Left lung (tissue), 10 donors: Measurements from ENCODE around the gene REC8. TPM values are rescaled to one million over a fixed set of nuclear protein-coding genes. Genes with fewer than 3 reads are reported as not detected.
A peak's percentile ranks its signal among the peaks of the same experiment; 100 is the strongest.

Experiments
- ATAC-seq: fragments of 200-7000 bp; cut with Tn5 transposase; one replicate; pipeline ENCODE4 v1.9.1; 2020; ENCODE audit warnings: moderate library complexity
- DNase-seq, 4 donors: peaks; one replicate each; pipeline ENCODE4 v3.0.0-alpha.2; 2013 to 2020
- H3K27ac ChIP-seq, 2 donors: fragments of 200-600 bp; sonication (generic) in 1 of 2; one replicate each; pipeline versions ENCODE4 v1.5.0 to v1.8.0; 2020 to 2021
- H3K27me3 ChIP-seq, 2 donors: fragments of 200-600 bp; sonication (generic) in 1 of 2; one replicate each; pipeline versions ENCODE4 v1.5.0 to v1.8.0; 2020 to 2021
- H3K36me3 ChIP-seq, 2 donors: fragments of 200-600 bp; sonication (generic) in 1 of 2; one replicate each; pipeline versions ENCODE4 v1.5.0 to v1.8.0; 2020 to 2021
- H3K4me1 ChIP-seq, 2 donors: fragments of 200-600 bp; one replicate each; pipeline ENCODE4 v1.8.0; 2021
- H3K4me3 ChIP-seq, 2 donors: fragments of 200-600 bp; sonication (generic) in 1 of 2; one replicate each; pipeline versions ENCODE4 v1.5.0 to v1.8.0; 2020 to 2021; ENCODE audit warnings: mild to moderate bottlenecking in 1 of 2
- H3K9me3 ChIP-seq, 2 donors: fragments of 200-600 bp; sonication (generic) in 1 of 2; one replicate each; pipeline versions ENCODE4 v1.5.0 to v1.8.0; 2020 to 2021
- intact Hi-C, 2 donors: fragments of 100-400 bp; cut with DNase I; formaldehyde crosslinking; loops; one replicate each; pipeline versions ENCODE4 v1.11.2 to v1.14.2; 2022
- polyA plus RNA-seq, 6 donors: library from polyadenylated mRNA; unstranded; fragments of 120-200 nt; gene quantifications; one replicate each; pipeline ENCODE4 v1.2.1, GENCODE V29; 2013; ENCODE audit not compliant: insufficient read length in 6 of 6
- total RNA-seq, 2 donors: library from RNA; stranded (reverse); fragmentation: NEBNext Ultra II Directional; extraction: Animal tissue kit (Norgen Biotek cat#: 25700); gene quantifications; one replicate each; pipeline ENCODE4 v1.2.1, GENCODE V29; 2021
- TF ChIP-seq, protein P1 (sequence below), 2 donors: fragments of 200-600 bp; sonication (generic) in 1 of 2; IDR thresholded peaks; one replicate each; pipeline versions ENCODE4 v1.5.0 to v1.8.0; 2021; ENCODE audit warnings: antibody characterized with exemption in 2 of 2
- donor health status: DM: no; HTN: yes; CAD: no.
- donor health status: DM: no; HTN: no; CAD: no.

REC8 gene
- total and polyA plus RNA-seq, 8 donors, result 27.0 to 66.0 (median 42.0) TPM

DNA sequence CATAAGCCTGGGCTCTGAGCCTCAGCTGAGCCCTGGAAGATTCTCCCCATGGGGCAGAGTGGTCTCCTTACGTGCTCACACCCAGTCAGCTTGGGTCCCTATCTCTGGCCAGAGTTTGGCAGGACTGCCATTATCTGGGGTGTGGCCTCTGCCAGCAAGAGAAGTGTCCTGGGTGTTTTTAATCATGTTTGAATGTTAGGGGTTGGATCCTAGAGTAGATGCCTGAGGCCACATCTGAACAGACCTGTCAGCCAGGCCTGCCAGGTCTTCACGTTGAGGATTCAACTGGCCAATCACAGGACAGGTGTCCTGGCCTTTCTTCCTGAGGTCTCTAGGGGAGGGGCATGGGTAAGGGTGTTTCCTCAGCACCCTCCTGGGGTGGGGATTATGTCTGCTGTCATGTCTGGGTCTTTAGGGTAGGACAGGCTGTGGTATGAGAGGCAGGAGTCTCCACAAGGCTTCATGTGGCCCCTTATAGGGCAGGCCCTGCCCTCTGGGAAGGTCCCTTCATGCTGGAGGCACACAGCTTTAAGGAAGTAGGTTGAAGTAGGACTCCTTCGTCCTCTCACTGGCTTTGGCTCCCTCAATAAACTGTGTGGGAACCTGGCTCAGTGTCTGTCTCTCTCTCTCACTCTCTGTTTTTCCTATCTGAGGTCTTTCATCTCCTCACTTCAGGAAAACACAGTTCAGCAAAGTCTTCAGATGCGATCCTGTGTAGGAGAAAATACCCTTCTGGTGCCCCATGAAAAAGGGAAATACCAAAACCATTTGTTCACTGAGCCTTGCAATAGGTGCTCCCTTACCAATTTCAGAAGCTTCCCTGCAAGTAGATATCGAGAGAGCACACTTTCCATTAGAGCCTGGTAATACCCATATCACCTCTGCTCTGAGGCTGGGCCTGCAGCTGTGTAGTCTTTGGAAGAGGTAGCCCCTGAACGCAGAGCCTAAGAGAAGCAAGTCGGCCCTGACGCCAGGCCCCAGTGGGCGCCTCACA, 48.2 kb upstream of the REC8 start:
- no peak overlapping the region for H3K4me3 ChIP-seq
- peaks cover 0 to 58% of the 10 kb centered on the region in 2 donors for H3K36me3 ChIP-seq
- no peaks in the 10 kb centered on the region for H3K9me3 ChIP-seq
- DNase-seq (peak in 1 of 4 donors; percentile 39), ATAC-seq (no peak)
- intact Hi-C loops, result no loop called here
- peak overlapping the region in 1 of 2 donors; percentile 13 for H3K27ac ChIP-seq
- TF ChIP-seq, protein P1, sequence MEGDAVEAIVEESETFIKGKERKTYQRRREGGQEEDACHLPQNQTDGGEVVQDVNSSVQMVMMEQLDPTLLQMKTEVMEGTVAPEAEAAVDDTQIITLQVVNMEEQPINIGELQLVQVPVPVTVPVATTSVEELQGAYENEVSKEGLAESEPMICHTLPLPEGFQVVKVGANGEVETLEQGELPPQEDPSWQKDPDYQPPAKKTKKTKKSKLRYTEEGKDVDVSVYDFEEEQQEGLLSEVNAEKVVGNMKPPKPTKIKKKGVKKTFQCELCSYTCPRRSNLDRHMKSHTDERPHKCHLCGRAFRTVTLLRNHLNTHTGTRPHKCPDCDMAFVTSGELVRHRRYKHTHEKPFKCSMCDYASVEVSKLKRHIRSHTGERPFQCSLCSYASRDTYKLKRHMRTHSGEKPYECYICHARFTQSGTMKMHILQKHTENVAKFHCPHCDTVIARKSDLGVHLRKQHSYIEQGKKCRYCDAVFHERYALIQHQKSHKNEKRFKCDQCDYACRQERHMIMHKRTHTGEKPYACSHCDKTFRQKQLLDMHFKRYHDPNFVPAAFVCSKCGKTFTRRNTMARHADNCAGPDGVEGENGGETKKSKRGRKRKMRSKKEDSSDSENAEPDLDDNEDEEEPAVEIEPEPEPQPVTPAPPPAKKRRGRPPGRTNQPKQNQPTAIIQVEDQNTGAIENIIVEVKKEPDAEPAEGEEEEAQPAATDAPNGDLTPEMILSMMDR (IDR thresholded peaks at IDR 0.05), result no peak
- no peaks in the 10 kb centered on the region for H3K4me1 ChIP-seq
- H3K27me3 ChIP-seq, result no peaks in the 10 kb centered on the region

DNA sequence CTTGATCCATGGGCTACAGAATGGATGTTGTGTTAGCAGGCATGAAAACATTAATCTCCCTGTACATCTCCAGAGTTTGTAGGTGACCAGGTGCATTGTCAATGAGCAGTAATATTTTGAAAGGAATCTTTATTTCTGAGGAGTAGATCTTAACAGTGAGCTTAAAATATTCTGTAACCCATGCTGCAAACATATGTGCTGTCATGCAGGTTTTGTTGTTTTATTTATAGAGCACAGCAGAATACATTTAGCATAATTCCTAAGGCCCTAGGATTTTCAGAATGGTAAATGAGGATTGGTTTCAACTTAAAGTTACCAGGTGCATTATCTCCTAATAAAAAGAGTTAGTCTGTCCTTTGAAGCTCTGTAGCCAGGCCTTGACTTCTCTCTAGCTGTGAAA, 44.9 kb upstream of the REC8 start:
- Histone ChIP-seq H3K9me3 (no peaks in the 10 kb centered on the region), H3K27ac (peak overlapping the region in 1 of 2 donors; percentile 18), H3K4me1 (no peaks in the 10 kb centered on the region), H3K36me3 (peaks cover 0 to 26% of the 10 kb centered on the region in 2 donors), H3K4me3 (no peak overlapping the region), H3K27me3 (no peaks in the 10 kb centered on the region)
- ATAC-seq (no peak), DNase-seq (no peak)
- intact Hi-C loops, result no loop called here
- TF ChIP-seq, protein P1 (IDR thresholded peaks at IDR 0.05), result no peak

DNA sequence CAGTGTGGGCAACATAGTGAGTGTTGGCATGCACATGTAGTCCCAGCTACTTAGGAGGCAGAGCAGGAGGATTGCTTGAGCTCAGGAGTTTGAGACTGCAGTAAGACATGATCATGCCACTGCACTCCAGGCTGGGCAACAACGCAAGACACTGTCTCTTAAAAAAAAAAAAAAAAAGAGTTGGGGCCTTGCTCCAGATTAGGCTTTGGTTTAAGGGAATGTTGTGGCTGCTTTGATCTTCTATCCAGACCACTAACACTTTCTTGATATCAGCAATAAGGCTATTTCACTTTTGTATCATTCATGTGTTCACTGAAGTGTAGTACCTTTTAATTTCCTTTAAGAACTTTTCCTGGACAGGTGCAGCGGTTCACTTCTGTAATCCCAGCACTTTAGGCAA, 44.2 kb upstream of the REC8 start:
- H3K9me3 ChIP-seq, result no peaks in the 10 kb centered on the region
- peaks cover 0 to 18% of the 10 kb centered on the region in 2 donors for H3K36me3 ChIP-seq
- no peak overlapping the region for H3K4me3 ChIP-seq
- ATAC-seq, result no peak
- no peak for DNase-seq
- H3K27me3 ChIP-seq, result no peaks in the 10 kb centered on the region
- no peak overlapping the region for H3K27ac ChIP-seq
- intact Hi-C loops, result no loop called here
- no peaks in the 10 kb centered on the region for H3K4me1 ChIP-seq
- TF ChIP-seq, protein P1 (IDR thresholded peaks at IDR 0.05), result no peak

DNA sequence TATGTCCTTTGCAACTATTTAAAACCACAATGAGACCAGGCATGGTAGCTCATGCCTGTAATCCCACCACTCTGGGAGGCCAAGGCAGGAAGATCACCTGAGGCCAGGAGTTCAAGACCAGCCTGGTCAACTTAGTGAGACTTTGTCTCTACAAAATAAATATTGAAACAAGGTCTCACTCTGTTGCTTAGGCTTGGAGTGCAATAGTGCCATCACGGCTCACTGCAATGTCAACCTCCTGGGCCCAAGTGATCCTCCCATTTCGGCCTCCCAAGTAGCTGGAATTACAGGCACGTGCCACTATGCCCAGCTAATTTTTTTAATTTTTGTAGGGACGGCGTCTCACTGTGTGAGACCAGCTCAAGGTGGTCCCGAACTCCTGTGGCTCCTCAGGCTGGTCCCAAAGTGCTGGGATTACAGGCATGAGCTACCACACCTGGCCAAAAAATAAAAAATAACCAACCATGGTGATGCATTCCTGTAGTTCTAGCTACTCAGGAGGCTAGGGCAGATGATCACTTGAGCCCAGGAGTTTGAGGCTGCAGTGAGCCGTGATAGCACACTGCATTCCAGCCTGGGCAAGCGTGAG, 42.4 kb upstream of the REC8 start:
- no peaks in the 10 kb centered on the region for H3K27me3 ChIP-seq
- no peaks in the 10 kb centered on the region for H3K4me1 ChIP-seq
- no peak overlapping the region for H3K27ac ChIP-seq
- DNase-seq, result no peak
- peaks cover 0 to under 1% of the 10 kb centered on the region in 2 donors for H3K36me3 ChIP-seq
- no peaks in the 10 kb centered on the region for H3K9me3 ChIP-seq
- H3K4me3 ChIP-seq, result no peak overlapping the region
- TF ChIP-seq, protein P1 (IDR thresholded peaks at IDR 0.05), result no peak
- intact Hi-C loops, result no loop called here
- no peak for ATAC-seq

DNA sequence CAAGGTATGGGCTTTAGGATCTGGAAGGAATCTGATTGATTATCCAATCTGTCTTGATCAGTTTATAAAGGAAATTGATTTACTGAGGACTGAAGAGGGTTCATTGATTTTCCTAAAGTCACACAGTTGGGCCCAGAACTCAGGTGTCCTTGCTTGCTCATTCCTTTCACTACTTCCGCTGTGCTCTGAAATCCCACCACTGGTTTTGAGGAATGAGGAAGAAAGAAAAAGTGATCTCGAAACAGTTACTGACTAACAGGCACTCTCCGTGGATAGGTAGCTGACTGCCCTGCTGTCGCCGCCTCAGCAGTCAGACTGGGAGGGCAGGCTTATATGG, 41.5 kb upstream of the REC8 start, which contains the start of gene FITM1:
FITM1 (plus strand) TSS at position 280 of the 337 bp plus-strand sequence. CDS start 905 bp downstream, outside the sequence.
- H3K27ac ChIP-seq, result no peak within 1 kb of the TSS

More for the DNA sequence above, 41.5 kb upstream of the REC8 start, which contains the start of gene FITM1:
- no peaks in the 10 kb centered on the region for H3K36me3 ChIP-seq
- peaks cover 0 to 4% of the 10 kb centered on the region in 2 donors for H3K4me1 ChIP-seq
- no peak within 1 kb of the TSS for H3K4me3 ChIP-seq
- H3K9me3 ChIP-seq, result no peaks in the 10 kb centered on the region
- intact Hi-C loops, result no loop called here
- ATAC-seq (no peak), DNase-seq (no peak)
- TF ChIP-seq, protein P1 (IDR thresholded peaks at IDR 0.05), result no peak
- H3K27me3 ChIP-seq, result no peaks in the 10 kb centered on the region
